SKM-1 treated with dmso at 0.1 percent for 144 hours (cell line): Measurements from ENCODE around the gene SGPP2.
"Not testable (repeated sequence)": the region's sequence is repeated elsewhere in the genome, so short reads cannot be mapped to it uniquely, and the experiment has no call there.

Experiments used
- DNase-seq: peaks from one replicate; lab custom pipeline; 2025; ENCODE audit not compliant: unreplicated experiment; lab: John Stamatoyannopoulos, UW

Gene SGPP2

DNA sequence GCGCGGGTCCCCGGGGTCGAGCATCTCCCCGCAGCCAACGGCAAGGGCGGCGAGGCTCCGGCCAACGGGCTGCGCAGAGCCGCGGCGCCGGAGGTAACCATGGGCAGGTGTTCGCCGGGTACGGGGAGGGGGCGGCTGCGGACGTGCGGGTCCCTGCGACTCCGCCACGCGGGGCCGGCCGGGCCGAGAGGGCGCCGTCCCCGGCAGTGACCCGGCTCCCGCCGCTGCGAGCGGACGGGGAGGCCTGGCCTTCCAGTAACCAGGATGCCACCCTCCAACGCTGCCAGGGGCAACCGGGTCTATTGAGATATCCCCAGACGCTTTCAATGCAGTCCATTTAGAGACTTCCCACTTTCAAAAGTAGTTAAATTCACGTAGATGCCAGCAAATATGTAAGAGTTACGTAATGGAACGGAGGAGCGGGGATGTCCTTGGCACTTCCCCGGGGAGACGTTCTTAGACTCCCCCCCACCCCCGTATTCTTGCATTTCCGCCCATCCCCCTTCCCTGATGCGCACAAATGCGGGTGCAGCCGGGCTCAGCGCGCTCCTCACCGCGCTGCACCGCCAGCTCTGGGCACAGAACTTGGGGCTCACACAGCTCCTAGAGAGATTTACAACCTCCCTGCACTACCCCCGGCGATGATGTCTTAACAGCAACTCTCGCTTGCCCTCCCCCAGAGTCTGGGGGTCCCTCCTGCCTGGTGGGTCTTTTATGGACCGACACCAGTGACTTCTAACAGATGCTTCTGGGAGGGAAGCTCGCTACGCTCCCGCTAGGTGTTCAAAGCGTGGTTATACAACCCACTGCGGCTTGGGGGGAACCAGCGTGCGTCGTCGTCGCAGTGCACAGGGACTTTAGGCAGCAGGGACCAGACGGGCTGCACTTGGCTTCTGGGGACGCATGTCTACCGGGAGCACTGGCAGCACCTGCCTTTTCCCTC lies 657 bp downstream of the SGPP2 start:
- DNase-seq, result no peak

DNA sequence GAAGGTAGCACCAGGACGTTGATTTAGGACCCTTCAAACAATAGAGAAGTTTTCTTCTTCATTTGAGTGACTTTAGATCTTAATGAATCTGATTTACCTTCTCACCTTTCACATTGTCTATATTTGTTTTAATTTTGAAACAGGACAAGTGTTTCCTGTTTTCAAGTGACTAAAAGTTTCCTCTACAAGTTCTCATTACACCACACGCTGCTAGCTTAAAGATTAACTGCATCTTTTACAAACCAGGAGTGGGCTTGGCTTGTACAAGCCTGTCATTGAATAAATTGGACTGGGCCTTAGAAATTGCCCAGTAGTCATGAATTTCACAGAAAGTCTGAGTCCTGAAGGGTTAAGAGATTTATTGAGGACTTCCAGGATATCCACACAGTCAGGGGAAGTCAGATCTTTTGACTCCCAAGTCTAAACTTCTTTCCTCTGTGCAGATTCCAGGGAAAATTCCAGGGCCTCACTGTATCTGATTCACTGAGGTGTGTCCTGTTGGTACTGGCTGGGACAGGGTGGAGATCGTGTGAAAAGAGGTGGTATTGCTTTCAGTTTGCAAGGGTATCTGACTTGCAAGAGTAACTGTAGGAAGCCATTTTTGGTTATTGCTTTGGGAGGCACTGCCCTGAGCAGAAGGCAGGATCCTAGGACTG lies 3.4 kb downstream of the SGPP2 start:
- DNase-seq, result no peak

DNA sequence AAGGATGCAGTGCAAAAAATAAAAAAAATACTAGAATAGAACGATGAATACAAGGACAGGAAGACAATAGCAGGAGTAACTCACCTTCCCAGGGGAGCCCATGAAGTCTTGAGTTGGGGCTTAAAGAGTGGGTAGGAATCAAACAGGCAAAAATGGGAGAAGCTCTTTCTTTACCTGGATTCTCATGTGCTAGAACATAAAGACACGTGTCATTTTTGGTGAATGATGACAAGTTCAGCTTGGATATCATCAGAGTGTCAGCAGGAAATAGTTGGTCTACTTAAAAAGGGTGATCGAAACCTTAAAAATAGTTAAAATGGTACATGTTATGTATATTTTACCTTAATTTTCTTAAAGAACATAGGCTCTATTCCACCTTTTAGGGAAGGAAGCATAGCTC lies 5.7 kb downstream of the SGPP2 start:
- no peak for DNase-seq

DNA sequence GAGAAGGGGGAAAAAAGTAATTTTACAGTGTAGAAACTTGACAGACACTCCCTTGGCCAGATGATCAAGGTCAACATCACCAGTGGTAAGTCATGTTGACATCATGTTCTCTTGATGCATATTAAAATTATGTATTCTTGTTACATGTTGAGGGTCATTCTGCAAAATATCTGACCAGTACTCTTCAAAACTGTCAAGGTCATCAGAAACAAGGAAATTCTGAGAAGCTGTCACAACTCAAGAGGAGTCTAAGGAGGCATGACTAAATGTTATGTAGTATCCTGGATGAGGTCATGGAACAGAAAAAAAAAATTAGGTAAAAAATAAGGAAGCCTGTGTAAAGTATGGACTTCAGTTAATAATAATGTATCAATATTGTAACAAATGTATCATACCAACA lies 6.3 kb downstream of the SGPP2 start:
- DNase-seq, result no peak

DNA sequence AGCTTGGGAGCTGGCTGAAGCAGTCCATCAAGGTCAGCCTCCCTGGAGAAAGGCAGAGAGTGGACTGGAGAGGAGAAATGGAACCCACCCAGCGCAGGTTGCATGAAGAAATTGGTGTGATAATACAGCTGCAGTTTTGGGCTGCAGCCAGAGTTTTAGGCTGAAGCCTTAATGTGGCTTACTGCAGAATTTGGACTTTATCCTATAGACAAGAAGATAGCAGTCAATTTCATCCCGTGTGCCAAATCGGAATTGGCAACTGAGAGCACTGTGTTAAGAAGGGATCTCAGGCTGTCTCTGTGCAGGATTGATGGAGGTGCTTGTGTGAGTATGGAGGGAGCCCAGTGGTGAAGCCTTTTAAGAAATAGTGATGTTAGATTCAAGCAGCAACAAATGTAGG lies 7.5 kb downstream of the SGPP2 start:
- no peak for DNase-seq

DNA sequence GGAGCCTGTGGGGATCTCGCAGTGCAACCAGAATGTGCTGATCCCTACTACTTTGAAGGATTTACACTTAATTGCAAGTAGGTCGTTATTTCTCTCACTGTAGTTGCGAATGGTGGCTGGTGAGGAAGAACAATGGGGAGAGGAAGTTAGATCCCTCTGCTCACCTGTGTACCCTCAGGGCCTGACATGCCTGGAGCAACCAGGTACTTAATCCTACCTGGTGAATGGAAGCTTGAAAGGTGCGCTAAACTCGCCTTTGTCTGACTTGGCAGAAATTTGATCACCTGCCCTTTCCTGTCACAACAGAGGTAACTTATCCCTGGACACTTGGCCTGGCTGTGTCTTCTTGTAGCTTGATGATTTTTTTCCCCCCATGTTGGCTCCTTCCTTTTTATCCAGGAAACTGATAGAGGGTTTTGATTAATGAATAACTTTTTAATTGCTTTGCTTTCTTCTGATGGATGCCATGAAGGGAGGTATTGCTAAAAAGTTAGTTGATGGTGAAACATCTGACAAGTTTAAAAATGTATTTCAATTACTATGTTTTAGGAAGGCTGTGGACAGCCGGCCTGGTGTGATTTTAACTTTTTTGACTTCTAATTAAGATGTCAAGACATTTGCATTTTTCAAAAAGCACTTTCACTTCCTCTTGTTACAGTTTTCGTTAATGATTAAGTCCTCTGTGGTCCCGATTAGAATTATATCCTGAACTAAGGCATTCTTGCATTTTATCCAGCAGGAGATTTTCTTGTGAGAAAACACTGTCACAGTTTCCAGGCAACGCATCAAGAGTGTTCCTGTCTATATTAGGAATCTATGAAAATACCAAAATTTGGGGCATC lies 9.2 kb downstream of the SGPP2 start:
- DNase-seq, result no peak

DNA sequence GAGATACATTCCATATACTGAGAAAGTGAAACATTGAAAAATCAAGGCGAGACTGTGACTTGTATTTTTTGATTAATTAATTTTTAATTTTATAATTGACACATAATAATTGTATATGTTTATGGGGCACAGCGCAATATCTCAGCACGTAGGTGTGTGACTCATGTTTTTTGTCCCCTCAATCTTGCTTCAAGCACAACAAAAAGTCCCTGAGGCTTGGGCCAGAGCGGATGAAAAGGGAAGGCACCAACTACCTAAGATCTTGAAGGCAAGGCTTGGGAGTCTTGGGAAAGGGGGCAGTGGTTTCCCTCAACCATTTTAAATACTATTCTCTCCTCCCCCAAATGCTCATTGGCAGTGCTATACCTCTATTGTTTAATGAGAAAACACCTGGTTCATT lies 9.9 kb downstream of the SGPP2 start:
- DNase-seq, result no peak

DNA sequence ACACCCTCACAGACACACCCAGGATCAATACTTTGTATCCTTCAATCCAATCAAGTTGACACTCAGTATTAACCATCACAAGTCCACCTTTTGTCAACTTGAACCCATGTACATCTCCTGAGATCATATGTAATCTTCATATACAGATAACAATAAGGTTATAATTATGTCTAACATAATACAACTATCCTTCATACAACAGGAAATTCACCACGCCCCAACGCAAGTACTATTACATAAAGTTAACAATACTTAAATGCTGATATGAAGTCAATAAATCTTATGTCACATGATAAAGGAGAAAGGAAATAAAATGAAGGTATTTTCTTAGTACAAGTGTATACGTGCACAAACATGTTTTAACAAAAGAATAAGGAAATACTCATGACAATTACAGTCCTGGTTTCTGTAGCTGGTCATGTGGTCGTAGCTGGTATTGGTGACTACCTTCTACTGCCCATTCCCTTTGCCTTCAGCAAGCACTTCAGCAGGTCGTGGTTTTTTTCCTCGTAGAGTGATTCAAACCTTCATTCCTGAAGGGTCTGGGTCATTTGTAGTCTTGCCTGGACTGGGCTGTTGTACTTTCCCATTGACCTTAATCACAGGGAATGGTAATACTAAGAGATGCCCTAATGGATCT lies 11.2 kb downstream of the SGPP2 start:
- DNase-seq, result not testable (repeated sequence)

DNA sequence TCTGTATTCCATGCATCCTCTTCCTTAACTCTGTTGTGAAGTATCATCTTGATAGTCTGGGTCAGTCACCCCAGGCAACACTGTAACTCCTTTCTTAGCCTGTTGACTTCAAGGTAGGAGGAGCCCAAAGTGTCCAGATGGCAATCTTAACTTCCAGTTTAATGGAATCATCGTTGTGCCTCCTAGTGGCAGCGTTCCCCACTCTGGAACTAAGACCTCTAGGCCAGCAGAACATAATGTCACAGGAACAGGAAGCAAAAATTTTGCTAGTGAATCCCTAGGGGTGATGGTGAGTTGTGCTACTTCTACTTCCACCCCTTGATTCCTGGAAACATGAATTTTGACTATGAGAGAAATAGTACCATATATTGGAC lies 11.7 kb downstream of the SGPP2 start:
- no peak for DNase-seq

DNA sequence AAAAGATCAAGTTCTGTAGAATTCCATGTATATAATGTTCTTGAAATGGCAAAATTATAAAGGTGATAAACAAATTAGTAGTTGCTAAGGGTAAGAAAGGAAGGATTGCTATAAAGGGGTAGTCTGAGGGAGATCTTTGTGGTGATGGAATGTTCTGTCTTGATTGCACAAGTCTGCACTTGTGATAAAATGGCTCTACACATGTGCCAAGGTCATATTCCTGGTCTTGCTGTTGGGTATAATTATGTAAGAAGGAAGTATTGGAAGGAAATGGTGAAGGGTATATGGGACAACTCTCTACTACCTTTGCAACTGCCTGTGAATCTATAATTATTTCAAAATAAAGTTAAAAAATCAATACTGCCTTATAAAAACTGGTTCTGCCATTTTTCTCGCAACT lies 15.3 kb downstream of the SGPP2 start:
- no peak for DNase-seq

DNA sequence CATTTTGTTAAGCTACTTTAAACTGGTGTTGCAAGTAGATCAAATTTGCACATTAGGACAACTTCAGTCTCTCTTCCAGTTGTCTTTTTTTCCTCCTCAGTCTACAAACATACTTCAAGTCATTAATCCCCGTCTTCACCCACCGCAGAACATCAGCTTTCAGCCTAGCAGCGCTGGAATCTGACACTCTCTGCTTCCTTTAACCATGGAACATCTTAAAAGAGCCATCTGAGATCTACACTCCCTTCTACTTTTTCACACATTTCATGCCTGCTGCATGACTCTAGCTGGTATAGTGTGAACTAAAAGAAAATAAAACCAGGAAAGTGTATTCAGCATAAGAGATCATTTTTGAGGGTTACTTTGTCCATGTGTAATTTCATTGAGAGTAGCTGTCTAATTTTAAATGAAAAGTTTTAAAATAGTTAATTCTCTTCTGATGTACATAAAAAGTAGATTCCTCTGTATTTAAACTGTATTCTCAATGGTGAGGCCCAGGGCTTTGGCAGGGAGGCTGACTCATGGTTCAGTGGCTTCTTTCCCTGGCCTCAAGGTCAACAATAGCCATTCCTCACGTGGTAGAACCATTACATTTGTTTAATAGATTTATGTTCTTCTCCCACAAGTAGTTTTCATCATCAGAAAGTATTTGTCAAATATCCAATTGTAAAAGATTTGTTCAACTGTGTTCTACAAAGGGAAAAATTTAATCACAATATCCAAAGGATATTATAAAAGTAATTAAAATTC lies 16.5 kb downstream of the SGPP2 start:
- no peak for DNase-seq

DNA sequence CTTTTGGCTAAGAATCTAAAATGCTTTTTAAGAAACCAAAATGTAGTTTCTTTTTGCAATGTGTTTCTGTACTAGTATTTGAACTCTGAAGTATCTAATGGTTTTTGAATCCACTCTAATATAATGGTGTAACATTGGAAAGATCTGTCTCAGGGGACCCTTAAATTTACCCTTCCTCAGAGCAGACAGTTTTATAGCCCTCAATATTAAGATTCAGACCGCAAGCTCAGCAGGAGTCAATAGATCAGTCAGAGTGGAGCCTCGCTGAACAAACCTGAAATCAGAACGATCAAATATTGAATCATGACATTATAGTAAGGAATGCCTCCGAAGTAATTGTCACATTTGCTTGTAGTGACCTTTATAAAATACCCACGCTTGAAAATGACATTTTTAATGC lies 18.3 kb downstream of the SGPP2 start:
- no peak for DNase-seq

DNA sequence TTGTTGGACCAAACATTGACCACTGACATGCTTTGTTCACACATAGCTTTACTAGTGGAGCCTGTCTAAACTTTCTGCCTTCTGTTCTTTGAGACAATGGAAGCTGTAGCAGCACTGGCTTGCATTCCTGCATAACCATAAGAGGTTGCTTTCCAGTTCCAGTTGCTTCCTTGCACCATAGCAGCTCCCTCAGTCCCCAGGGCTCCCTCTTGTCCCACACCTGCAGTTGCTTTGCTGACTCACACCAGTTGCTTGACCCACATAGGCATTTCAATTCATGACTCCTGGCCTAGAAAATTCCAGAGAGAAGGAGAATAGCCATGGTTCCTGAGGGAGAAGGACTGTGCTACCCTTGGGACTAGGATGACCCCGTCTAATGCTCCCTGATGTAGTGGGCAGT lies 20.9 kb downstream of the SGPP2 start:
- DNase-seq, result no peak

DNA sequence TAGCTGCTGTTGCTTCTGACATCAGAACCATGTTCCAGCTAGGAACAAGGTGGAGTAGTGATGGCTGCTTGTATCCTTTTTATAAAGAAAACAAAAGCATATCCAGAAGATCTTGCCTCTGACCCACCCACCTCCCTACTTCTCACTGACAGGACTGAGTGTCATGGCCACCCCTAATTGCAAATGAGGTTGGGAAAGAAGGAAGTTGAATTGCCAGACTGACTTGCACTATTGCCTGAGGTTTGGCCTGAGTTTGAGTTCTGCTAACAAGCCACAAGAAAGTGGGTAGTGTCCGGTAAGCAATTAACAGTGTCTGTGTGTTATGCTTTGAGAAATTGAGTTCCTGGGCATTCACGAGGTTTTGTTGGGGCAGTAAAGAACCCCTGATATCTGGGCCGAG lies 22.8 kb downstream of the SGPP2 start:
- peak; percentile 85 for DNase-seq

DNA sequence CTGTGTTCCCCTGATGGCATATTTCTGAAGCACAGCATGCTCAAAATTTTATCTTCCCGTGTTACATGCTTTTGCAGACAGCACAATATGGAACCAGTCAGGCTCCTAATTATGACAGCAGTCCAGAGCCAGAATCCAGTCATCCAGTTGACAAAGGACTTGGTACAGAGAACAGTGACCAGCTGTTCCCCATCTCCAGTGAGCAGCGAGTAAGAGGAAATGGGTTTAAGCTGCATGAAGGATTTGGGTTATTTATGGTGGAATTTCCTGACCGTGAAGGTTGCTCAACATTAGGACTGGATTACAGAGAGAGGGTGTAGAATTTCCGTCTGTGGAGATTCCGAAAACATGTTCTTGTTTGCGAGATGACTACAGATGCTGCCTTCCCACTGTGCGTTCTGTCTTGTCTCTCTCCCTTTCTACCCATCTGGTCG lies 24.4 kb downstream of the SGPP2 start:
- peak; percentile 74 for DNase-seq

DNA sequence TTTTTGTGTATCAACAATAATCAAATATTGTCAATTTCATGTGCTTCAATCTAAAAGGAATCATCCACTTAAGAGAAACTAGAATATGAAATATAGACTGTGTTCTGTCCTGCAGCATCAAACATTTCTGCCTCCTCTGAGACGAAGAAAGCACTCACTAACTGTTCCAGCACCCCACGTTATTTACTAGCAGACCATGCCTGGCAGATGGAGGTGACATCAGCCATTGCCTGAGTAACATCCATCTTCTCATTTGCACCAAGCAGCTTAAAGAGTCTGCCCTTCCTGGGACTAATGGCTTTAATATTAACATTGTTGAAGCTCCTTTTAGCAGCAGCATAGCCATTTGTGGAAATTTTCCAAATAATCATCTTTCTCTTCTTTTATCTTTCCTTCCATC lies 25.7 kb downstream of the SGPP2 start:
- no peak for DNase-seq

DNA sequence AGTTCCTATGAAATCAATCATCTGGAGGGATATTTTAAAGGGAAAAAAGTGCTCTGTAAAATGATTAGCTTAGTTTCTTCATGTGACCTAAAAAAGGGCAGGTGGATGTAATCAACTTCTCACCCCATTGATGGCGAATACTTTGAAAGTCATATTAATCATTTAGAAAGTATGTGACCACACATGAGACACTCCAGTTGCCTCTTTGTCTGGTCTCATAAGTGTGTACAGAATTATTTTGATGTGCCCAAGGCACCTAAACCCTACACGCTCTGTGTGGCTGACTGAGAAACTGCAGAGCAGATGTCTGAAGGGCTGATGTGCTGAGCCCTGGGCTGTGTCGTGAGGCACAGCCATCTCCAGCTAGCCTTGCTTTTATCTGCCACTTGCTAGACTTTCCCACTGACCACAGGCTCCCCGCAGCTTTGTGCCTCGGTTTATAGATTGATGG lies 26.9 kb downstream of the SGPP2 start:
- DNase-seq, result no peak

DNA sequence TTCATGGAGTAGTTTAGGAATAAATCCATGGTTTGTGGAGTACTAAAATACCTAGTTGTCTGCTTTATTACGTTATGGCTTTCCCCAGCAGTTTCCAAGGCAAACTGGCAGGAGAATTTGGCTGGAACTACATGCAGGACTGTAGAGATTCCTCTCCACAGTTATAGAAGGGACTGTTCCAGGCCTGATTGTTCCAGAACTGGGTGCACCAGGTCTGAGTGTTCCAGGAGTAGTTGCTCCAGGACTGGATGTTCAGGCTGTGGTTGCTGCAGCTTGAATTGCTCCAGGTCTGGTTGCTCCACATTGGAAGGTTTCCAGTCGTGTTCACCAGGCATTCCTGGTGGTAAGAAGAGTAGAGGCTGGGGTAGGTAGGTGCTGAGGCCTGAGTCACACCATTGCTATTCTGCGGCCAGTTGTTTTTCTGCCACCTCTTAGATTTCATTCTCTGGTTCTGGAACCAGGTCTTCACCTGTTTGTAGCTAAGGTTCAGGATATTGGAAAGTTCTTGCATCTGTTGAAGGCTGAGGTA lies 28.1 kb downstream of the SGPP2 start:
- DNase-seq, result no peak

DNA sequence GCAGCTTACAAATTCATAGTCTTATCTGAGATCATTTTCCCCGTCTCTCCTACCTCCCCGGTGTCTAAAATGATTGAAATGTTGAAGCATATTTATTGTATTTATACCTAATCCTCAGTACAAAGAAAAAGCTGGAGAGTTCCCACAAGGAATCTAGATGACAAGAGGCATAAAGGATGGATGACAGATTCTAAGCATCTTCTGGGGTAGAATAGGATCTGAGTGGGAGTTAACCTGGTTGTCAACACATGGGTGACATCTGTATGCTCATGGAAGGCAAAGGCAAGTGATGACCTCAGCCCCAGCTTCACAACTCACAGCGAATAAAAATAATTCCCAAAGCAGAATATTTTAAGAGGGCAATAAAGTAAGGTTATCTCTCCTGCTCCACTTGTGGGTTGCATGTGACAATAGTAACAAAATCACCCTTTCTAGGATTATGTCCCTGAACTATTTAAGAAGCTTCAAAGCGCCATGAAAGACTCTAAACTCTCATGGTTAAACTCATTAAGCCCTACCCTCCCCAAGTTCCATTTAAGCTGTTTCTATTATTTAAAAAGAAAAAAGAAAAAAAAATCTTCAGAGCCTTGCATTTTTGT lies 32.2 kb downstream of the SGPP2 start:
- DNase-seq, result no peak

DNA sequence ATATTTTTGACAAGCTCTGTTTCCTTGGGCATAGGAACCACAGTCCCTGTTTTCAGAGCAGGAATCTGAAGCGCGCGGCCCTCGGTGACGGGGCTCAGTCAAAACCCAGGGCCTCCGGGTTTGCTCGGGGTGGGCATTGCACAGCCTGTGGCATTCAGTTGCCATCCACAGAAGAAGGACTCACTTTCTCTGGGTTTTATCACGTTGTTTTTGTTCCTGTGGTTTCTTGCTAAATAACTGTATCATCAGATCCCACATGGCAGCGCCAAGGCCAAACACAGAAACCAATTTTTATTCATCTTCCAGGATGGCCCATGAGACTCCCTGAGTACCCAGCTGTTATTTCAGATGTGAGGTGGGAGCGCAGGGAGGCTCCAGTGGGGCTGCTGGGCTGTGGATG lies 35.6 kb downstream of the SGPP2 start:
- no peak for DNase-seq
